GM12892 (cell line): Measurements from ENCODE around the gene RPF1.

Source experiments
- POLR2A ChIP-seq: IDR thresholded peaks from 2 replicates; pipeline ENCODE4 v1.6.1; 2011; ENCODE audit warnings: low read depth, low read length, control low read depth
- POLR2AphosphoS5 ChIP-seq: IDR thresholded peaks from 2 replicates; pipeline ENCODE4 v1.6.1; 2011; ENCODE audit warnings: low read depth, low read length, control low read depth

GRCh38 chr1:84540759-84541158 lies 61.7 kb downstream of the RPF1 start:
- TF ChIP-seq POLR2A: no peak
- TF ChIP-seq POLR2AphosphoS5: no peak
